Measurements from ENCODE around the gene SLC31A1. TPM values are rescaled to one million over a fixed set of nuclear protein-coding genes. Genes with fewer than 3 reads are reported as not detected.

The SLC31A1 gene
- total and polyA plus RNA-seq, 2 of the 13 experiments (the other 11 are each of a cell fraction or from before 2014, with no cell fraction given) = 62.9 to 70.0 TPM

DNA sequence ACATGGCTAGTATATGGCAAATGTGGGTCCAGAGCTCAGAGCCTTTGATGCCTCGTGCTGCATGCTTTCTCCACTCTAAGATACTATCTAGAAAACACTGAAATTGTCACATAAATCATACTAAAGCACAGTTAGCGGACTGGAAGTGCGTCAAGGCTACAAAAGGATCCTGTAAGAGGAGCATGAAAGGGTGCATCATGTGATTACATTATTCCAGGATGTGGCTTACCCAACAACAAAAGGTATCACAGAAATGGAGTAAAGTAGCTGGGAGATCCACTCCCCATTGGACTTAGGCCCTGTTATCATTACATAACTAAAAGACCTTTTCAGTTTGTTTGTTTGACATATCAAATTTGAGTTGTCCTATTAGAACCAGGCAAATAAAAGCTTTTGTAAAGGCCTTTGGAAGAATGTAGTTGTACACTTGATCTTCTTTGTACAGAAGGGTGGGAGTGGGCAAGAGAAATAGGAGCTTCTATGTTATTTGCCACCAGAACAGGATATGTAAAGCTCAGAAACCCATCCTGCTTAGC is 6.9 kb downstream of the SLC31A1 start (continued):
- TF ChIP-seq, protein P1, sequence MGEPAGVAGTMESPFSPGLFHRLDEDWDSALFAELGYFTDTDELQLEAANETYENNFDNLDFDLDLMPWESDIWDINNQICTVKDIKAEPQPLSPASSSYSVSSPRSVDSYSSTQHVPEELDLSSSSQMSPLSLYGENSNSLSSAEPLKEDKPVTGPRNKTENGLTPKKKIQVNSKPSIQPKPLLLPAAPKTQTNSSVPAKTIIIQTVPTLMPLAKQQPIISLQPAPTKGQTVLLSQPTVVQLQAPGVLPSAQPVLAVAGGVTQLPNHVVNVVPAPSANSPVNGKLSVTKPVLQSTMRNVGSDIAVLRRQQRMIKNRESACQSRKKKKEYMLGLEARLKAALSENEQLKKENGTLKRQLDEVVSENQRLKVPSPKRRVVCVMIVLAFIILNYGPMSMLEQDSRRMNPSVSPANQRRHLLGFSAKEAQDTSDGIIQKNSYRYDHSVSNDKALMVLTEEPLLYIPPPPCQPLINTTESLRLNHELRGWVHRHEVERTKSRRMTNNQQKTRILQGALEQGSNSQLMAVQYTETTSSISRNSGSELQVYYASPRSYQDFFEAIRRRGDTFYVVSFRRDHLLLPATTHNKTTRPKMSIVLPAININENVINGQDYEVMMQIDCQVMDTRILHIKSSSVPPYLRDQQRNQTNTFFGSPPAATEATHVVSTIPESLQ (CRISPR knock-in tag; conservative IDR thresholded peaks at IDR 0.05) = no peak
- TF ChIP-seq ERF (CRISPR knock-in tag; IDR thresholded peaks at IDR 0.05) = peak; percentile 45; the same call in 1 of the 2 replicates
- 0 out of 2 replicates have a peak, but pooled peaks have one; percentile 30 for TF ChIP-seq MXD4 (CRISPR knock-in tag; IDR thresholded peaks at IDR 0.05)
- TF ChIP-seq SIX4 (CRISPR knock-in tag; IDR thresholded peaks at IDR 0.05) = peak; percentile 22; the same call in 1 of the 2 replicates
- no peak for TF ChIP-seq ZNF552 (CRISPR knock-in tag; IDR thresholded peaks at IDR 0.05; ENCODE audit: borderline replicate concordance)
- TF ChIP-seq, protein P2, sequence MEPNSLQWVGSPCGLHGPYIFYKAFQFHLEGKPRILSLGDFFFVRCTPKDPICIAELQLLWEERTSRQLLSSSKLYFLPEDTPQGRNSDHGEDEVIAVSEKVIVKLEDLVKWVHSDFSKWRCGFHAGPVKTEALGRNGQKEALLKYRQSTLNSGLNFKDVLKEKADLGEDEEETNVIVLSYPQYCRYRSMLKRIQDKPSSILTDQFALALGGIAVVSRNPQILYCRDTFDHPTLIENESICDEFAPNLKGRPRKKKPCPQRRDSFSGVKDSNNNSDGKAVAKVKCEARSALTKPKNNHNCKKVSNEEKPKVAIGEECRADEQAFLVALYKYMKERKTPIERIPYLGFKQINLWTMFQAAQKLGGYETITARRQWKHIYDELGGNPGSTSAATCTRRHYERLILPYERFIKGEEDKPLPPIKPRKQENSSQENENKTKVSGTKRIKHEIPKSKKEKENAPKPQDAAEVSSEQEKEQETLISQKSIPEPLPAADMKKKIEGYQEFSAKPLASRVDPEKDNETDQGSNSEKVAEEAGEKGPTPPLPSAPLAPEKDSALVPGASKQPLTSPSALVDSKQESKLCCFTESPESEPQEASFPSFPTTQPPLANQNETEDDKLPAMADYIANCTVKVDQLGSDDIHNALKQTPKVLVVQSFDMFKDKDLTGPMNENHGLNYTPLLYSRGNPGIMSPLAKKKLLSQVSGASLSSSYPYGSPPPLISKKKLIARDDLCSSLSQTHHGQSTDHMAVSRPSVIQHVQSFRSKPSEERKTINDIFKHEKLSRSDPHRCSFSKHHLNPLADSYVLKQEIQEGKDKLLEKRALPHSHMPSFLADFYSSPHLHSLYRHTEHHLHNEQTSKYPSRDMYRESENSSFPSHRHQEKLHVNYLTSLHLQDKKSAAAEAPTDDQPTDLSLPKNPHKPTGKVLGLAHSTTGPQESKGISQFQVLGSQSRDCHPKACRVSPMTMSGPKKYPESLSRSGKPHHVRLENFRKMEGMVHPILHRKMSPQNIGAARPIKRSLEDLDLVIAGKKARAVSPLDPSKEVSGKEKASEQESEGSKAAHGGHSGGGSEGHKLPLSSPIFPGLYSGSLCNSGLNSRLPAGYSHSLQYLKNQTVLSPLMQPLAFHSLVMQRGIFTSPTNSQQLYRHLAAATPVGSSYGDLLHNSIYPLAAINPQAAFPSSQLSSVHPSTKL (CRISPR knock-in tag; IDR thresholded peaks at IDR 0.05) = peak; percentile 84
- TF ChIP-seq, protein P3, sequence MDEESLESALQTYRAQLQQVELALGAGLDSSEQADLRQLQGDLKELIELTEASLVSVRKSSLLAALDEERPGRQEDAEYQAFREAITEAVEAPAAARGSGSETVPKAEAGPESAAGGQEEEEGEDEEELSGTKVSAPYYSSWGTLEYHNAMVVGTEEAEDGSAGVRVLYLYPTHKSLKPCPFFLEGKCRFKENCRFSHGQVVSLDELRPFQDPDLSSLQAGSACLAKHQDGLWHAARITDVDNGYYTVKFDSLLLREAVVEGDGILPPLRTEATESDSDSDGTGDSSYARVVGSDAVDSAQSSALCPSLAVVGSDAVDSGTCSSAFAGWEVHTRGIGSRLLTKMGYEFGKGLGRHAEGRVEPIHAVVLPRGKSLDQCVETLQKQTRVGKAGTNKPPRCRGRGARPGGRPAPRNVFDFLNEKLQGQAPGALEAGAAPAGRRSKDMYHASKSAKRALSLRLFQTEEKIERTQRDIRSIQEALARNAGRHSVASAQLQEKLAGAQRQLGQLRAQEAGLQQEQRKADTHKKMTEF (CRISPR knock-in tag; IDR thresholded peaks at IDR 0.05) = peak; percentile 71
- TF ChIP-seq ARNTL (CRISPR knock-in tag; IDR thresholded peaks at IDR 0.05) = 0 out of 2 replicates have a peak, but pooled peaks have one; percentile 47
- TF ChIP-seq ZNF605 (CRISPR knock-in tag; IDR thresholded peaks at IDR 0.05) = no peak
- 0 out of 2 replicates have a peak, but pooled peaks have one; percentile 26 for TF ChIP-seq RFX5 (IDR thresholded peaks at IDR 0.05; ENCODE audit: low read depth, low read length)
- TF ChIP-seq GRHL1 (CRISPR knock-in tag; conservative IDR thresholded peaks at IDR 0.05) = no peak
- 0 out of 2 replicates have a peak, but pooled peaks have one; percentile 40 for TF ChIP-seq ZSCAN25 (CRISPR knock-in tag; IDR thresholded peaks at IDR 0.05)
- TF ChIP-seq, protein P4, sequence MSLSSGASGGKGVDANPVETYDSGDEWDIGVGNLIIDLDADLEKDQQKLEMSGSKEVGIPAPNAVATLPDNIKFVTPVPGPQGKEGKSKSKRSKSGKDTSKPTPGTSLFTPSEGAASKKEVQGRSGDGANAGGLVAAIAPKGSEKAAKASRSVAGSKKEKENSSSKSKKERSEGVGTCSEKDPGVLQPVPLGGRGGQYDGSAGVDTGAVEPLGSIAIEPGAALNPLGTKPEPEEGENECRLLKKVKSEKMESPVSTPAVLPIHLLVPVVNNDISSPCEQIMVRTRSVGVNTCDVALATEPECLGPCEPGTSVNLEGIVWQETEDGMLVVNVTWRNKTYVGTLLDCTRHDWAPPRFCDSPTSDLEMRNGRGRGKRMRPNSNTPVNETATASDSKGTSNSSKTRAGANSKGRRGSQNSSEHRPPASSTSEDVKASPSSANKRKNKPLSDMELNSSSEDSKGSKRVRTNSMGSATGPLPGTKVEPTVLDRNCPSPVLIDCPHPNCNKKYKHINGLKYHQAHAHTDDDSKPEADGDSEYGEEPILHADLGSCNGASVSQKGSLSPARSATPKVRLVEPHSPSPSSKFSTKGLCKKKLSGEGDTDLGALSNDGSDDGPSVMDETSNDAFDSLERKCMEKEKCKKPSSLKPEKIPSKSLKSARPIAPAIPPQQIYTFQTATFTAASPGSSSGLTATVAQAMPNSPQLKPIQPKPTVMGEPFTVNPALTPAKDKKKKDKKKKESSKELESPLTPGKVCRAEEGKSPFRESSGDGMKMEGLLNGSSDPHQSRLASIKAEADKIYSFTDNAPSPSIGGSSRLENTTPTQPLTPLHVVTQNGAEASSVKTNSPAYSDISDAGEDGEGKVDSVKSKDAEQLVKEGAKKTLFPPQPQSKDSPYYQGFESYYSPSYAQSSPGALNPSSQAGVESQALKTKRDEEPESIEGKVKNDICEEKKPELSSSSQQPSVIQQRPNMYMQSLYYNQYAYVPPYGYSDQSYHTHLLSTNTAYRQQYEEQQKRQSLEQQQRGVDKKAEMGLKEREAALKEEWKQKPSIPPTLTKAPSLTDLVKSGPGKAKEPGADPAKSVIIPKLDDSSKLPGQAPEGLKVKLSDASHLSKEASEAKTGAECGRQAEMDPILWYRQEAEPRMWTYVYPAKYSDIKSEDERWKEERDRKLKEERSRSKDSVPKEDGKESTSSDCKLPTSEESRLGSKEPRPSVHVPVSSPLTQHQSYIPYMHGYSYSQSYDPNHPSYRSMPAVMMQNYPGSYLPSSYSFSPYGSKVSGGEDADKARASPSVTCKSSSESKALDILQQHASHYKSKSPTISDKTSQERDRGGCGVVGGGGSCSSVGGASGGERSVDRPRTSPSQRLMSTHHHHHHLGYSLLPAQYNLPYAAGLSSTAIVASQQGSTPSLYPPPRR (CRISPR knock-in tag; IDR thresholded peaks at IDR 0.05; ENCODE audit: borderline replicate concordance) = peak; percentile 71; the same call in 1 of the 2 replicates
- TF ChIP-seq ZNF615 (CRISPR knock-in tag; IDR thresholded peaks at IDR 0.05; ENCODE audit: borderline replicate concordance) = peak; percentile 65; the same call in 1 of the 2 replicates
- peak; percentile 82; the same call in 1 of the 2 replicates for TF ChIP-seq ZNF7 (CRISPR knock-in tag; IDR thresholded peaks at IDR 0.05)

All from HepG2 (cell line).